Measurements from ENCODE around the gene TRERF1.

DNA sequence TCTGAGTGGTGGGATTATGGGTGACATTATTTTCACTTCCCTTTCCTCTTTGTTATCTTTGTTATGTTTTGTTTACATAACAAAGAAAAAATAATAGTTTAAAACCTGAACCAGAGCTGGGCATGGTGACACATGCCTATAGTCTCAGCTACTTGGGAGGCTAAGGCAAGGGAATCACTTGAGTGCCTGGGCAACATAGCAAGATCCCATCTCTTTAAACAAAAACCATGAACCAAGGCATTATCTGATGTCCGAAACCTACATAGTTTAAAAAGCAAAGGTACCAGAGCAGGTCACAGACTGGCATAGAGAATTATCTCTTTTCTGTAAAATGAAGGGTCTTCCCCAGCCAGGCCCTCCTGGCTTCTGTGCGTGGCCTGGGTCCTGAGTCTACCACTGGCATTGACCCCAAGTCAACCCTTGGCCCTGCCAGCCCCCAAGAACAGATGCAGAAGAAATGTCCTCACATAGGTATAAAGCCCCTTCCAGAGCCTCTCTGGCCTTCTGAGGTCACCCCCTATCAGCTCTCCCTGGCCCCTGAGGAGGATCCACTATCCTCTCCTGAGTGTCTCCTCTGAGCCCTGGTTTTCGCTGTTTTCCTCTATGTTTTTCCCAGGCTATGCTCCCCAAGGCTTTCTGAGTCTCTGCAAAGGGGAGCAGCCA is 81.3 kb downstream of the TRERF1 start:
- TF ChIP-seq CTCF (IDR thresholded peaks at IDR 0.05) (no peak), POLR2A (IDR thresholded peaks at IDR 0.05) (no peak)
